Immature natural killer cell (primary cell): ENCODE measurements around the gene SYNPR. TPM values are rescaled to one million over a fixed set of nuclear protein-coding genes. Genes with fewer than 3 reads are reported as not detected.
"Not testable (repeated sequence)": the region's sequence is repeated elsewhere in the genome, so short reads cannot be mapped to it uniquely, and the experiment has no call there.

Source experiments
- DNase-seq, 3 donors: peaks; one replicate each; pipeline ENCODE4 v3.0.0; 2022; ENCODE audit warnings: mixed read lengths in 1 of 3
- H3K27ac Mint-ChIP-seq, 6 donors: one replicate each; pipeline ENCODE4 v1.8.0; 2020; ENCODE audit warnings: mixed read lengths in 6 of 6, mild to moderate bottlenecking in 5 of 6, inconsistent platforms in 4 of 6, moderate library complexity in 3 of 6
- H3K27me3 Mint-ChIP-seq, 3 donors: one replicate each; pipeline ENCODE4 v1.8.0; 2020 to 2021; ENCODE audit warnings: low read depth in 3 of 3, mild to moderate bottlenecking in 3 of 3, mixed read lengths in 3 of 3, moderate library complexity in 3 of 3, inconsistent platforms in 1 of 3
- H3K36me3 Mint-ChIP-seq, 3 donors: one replicate each; pipeline ENCODE4 v1.8.0; 2020; ENCODE audit warnings: mixed read lengths in 3 of 3, inconsistent platforms in 2 of 3, mild to moderate bottlenecking in 2 of 3
- H3K4me1 Mint-ChIP-seq, 2 donors: one replicate each; pipeline ENCODE4 v1.8.0; 2020; ENCODE audit warnings: inconsistent platforms in 2 of 2, mild to moderate bottlenecking in 2 of 2, mixed read lengths in 2 of 2, moderate library complexity in 1 of 2
- H3K4me3 Mint-ChIP-seq, 5 donors: one replicate each; pipeline ENCODE4 v1.8.0; 2020; ENCODE audit warnings: mild to moderate bottlenecking in 5 of 5, mixed read lengths in 5 of 5, inconsistent platforms in 3 of 5, moderate library complexity in 3 of 5
- H3K9me3 Mint-ChIP-seq, 6 donors: one replicate each; pipeline ENCODE4 v1.8.0; 2020; ENCODE audit warnings: mild to moderate bottlenecking in 6 of 6, mixed read lengths in 6 of 6, inconsistent platforms in 4 of 6, moderate library complexity in 3 of 6
- polyA plus RNA-seq, 3 donors: library from polyadenylated mRNA; unstranded; fragments of 300-500 nt; fragmentation: Illumina TruSeq; gene quantifications; one replicate each; pipeline ENCODE4 v1.2.3, GENCODE V29; 2021

SYNPR gene
- polyA plus RNA-seq, 3 donors from 2014 or later, result not detected

GRCh38 chr3:63613561-63613960 is 335.5 kb downstream of the SYNPR start:
- H3K4me1 Mint-ChIP-seq, result no peaks in the 10 kb centered on the region
- no peak overlapping the region for H3K4me3 Mint-ChIP-seq
- no peak for DNase-seq
- no peak overlapping the region for H3K27ac Mint-ChIP-seq
- H3K9me3 Mint-ChIP-seq, result peaks cover 2 to 9% (median 4%) of the 10 kb centered on the region in 6 donors
- H3K27me3 Mint-ChIP-seq, result peaks cover 0 to 2% (median 1%) of the 10 kb centered on the region in 3 donors
- no peaks in the 10 kb centered on the region for H3K36me3 Mint-ChIP-seq

GRCh38 chr3:63617391-63617790 is 339.3 kb downstream of the SYNPR start:
- H3K27me3 Mint-ChIP-seq, result peaks cover 0 to 1% (median 1%) of the 10 kb centered on the region in 3 donors
- H3K36me3 Mint-ChIP-seq, result no peaks in the 10 kb centered on the region
- H3K9me3 Mint-ChIP-seq, result peaks cover 2 to 13% (median 7%) of the 10 kb centered on the region in 6 donors
- no peak for DNase-seq
- no peak overlapping the region for H3K4me3 Mint-ChIP-seq
- no peaks in the 10 kb centered on the region for H3K4me1 Mint-ChIP-seq
- no peak overlapping the region for H3K27ac Mint-ChIP-seq

GRCh38 chr3:63624941-63625560 is 346.9 kb downstream of the SYNPR start:
- no peak for DNase-seq
- Mint-ChIP-seq H3K27me3 (peaks cover 0 to 5% (median 1%) of the 10 kb centered on the region in 3 donors), H3K4me1 (no peaks in the 10 kb centered on the region), H3K4me3 (no peak overlapping the region), H3K27ac (no peak overlapping the region), H3K36me3 (no peaks in the 10 kb centered on the region), H3K9me3 (peaks cover 0 to 9% (median 3%) of the 10 kb centered on the region in 6 donors)

DNA sequence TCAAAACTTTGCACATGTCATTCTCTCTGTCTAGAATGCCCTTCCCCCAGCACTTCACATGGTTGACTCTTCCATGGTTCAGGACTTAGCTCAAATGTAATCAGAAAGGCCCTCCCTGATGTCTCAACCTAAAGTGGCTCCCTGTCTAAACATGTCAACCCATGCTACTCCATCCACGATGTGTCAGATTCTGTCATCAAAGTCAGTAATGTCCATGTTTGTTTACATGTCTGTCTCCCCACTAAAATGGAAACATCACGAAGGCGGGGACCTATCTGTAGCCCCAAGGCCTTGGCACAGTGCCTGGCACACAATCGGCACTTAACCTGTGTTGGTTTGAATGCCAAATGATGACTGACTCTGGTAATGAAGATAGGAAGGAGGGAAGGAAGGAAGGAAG is 353.6 kb downstream of the SYNPR start:
- peaks cover 0 to 3% (median 0%) of the 10 kb centered on the region in 3 donors for H3K27me3 Mint-ChIP-seq
- H3K9me3 Mint-ChIP-seq, result peaks cover 0 to 11% (median 5%) of the 10 kb centered on the region in 6 donors
- H3K4me3 Mint-ChIP-seq, result no peak overlapping the region
- H3K4me1 Mint-ChIP-seq, result no peaks in the 10 kb centered on the region
- no peak overlapping the region for H3K27ac Mint-ChIP-seq
- H3K36me3 Mint-ChIP-seq, result no peaks in the 10 kb centered on the region
- DNase-seq, result no peak

DNA sequence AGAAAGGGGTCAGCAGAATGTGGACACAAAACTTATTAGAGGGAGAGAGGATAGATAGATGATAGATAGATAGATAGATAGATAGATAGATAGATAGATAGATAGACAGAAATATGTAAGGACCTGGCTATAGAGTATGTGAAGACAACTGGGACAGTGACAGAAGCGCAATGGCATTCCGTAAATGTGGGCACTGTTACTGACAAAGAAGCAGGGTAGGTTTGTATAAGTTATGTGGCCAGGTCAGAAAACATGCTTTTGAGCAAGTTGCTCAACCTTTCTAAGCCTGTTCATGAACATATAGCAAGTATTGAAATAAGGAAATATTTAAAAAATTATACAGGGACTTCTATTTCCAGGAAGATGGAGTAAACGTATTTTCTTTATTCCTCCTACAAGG is 357.1 kb downstream of the SYNPR start:
- peaks cover 0 to 10% (median 6%) of the 10 kb centered on the region in 6 donors for H3K9me3 Mint-ChIP-seq
- H3K27ac Mint-ChIP-seq, result no peak overlapping the region

GRCh38 chr3:63639806-63640205 is 361.7 kb downstream of the SYNPR start:
- no peak overlapping the region for H3K4me3 Mint-ChIP-seq
- H3K27ac Mint-ChIP-seq, result no peak overlapping the region
- peaks cover 0 to 5% (median under 1%) of the 10 kb centered on the region in 6 donors for H3K9me3 Mint-ChIP-seq
- H3K4me1 Mint-ChIP-seq, result no peaks in the 10 kb centered on the region
- no peak for DNase-seq
- no peaks in the 10 kb centered on the region for H3K36me3 Mint-ChIP-seq
- H3K27me3 Mint-ChIP-seq, result peaks cover 0 to 5% (median 4%) of the 10 kb centered on the region in 3 donors

More for the DNA sequence above, 357.1 kb downstream of the SYNPR start:
- H3K27me3 Mint-ChIP-seq, result no peaks in the 10 kb centered on the region
- DNase-seq, result no peak
- no peak overlapping the region for H3K4me3 Mint-ChIP-seq
- no peaks in the 10 kb centered on the region for H3K36me3 Mint-ChIP-seq
- H3K4me1 Mint-ChIP-seq, result no peaks in the 10 kb centered on the region

GRCh38 chr3:63642488-63642887 is 364.4 kb downstream of the SYNPR start:
- no peak overlapping the region for H3K27ac Mint-ChIP-seq
- DNase-seq, result no peak
- no peak overlapping the region for H3K4me3 Mint-ChIP-seq
- H3K36me3 Mint-ChIP-seq, result no peaks in the 10 kb centered on the region
- peaks cover 0 to 5% (median 4%) of the 10 kb centered on the region in 3 donors for H3K27me3 Mint-ChIP-seq
- peaks cover 0 to 6% (median 2%) of the 10 kb centered on the region in 6 donors for H3K9me3 Mint-ChIP-seq
- H3K4me1 Mint-ChIP-seq, result no peaks in the 10 kb centered on the region

DNA sequence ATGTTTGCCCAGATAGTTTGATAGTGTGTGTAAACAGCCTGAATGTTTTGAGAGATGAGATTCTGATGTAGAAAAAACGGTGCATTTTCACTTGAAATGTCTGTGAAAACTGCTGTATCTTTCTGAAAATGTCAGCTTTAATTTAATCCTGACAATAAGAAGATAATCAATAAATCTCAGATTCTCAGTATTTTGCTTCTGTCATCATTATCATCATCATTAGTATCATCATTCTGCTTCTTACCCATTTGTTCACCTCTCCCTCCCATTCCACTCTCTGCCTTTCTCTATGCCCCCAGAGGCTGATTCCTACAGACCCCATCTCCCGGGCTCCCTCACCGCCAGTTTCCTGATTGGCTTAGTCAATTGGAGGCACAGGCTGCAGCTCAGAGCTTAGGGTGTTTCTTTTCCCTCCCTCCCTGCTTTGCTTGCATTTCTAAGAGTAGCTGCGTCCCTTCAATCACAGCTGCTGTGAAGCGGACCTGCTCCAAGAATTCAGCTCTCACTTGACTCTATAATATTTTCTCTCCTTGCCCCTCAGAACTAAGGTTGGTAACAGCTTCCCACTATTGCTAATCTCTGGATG is 366.2 kb downstream of the SYNPR start:
- Mint-ChIP-seq H3K4me3 (no peak overlapping the region), H3K36me3 (no peaks in the 10 kb centered on the region), H3K4me1 (no peaks in the 10 kb centered on the region), H3K9me3 (peaks cover 0 to 8% (median 3%) of the 10 kb centered on the region in 6 donors), H3K27me3 (peaks cover 0 to 7% (median 4%) of the 10 kb centered on the region in 3 donors), H3K27ac (no peak overlapping the region)
- DNase-seq, result no peak

DNA sequence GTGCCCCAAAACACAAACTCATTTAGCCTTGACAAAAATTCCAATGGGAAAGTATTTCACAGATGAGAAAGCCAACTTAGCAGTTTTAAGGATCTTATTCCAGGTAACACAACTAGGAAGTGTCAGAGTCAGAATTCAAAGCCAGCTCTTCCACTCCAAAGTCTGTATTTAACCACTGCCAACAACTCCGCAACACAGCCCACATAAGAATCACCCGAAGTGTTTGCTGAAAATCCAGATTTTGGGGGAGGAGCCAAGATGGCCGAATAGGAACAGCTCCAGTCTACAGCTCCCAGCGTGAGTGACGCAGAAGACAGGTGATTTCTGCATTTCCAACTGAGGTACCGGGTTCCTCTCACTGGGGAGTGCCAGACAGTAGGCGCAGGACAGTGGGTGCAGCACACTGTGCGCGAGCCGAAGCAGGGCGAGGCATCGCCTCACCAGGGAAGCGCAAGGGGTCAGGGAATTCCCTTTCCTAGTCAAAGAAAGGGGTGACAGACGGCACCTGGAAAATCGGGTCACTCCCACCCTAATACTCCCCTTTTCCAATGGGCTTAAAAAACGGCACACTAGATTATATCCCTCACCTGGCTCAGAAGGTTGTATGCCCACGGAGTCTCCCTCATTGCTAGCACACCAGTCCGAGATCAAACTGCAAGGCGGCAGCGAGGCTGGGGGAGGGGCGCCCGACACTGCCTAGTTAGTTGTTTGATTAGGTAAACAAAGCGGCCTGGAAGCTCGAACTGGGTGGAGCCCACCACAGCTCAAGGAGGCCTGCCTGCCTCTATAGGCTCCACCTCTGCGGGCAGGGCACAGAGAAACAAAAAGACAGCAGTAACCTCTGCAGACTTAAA is 367.0 kb downstream of the SYNPR start:
- H3K4me3 Mint-ChIP-seq, DNase-seq, H3K27me3 Mint-ChIP-seq, H3K9me3 Mint-ChIP-seq, H3K36me3 Mint-ChIP-seq, H3K27ac Mint-ChIP-seq, H3K4me1 Mint-ChIP-seq: not testable (repeated sequence)

GRCh38 chr3:63652066-63652725 is 374.1 kb downstream of the SYNPR start, which contains the start of gene SNTN:
TSS of gene SNTN (plus strand) at chr3:63652675. CDS start at chr3:63652688, 13 bp downstream.
- Mint-ChIP-seq H3K36me3 (no peaks in the 10 kb centered on the region), H3K4me3 (no peak within 1 kb of the TSS), H3K9me3 (peaks cover 0 to 5% (median 2%) of the 10 kb centered on the region in 6 donors), H3K4me1 (no peaks in the 10 kb centered on the region), H3K27me3 (peaks cover 0 to 5% (median 0%) of the 10 kb centered on the region in 3 donors), H3K27ac (no peak within 1 kb of the TSS)
- no peak for DNase-seq

- Mint-ChIP-seq H3K4me1 (no peaks in the 10 kb centered on the region), H3K27me3 (peaks cover 0 to 3% (median 0%) of the 10 kb centered on the region in 3 donors), H3K4me3 (no peak overlapping the region), H3K36me3 (no peaks in the 10 kb centered on the region), H3K27ac (no peak overlapping the region), H3K9me3 (peaks cover 0 to 5% (median 1%) of the 10 kb centered on the region in 6 donors)
- DNase-seq, result no peak
Measured at GRCh38 chr3:63654211-63654610, 376.1 kb downstream of the SYNPR start.

GRCh38 chr3:63654931-63655330 is 376.8 kb downstream of the SYNPR start:
- H3K4me1 Mint-ChIP-seq, result no peaks in the 10 kb centered on the region
- H3K9me3 Mint-ChIP-seq, result peaks cover 0 to 5% (median 1%) of the 10 kb centered on the region in 6 donors
- DNase-seq, result no peak
- no peak overlapping the region for H3K4me3 Mint-ChIP-seq
- no peak overlapping the region for H3K27ac Mint-ChIP-seq
- no peaks in the 10 kb centered on the region for H3K36me3 Mint-ChIP-seq
- H3K27me3 Mint-ChIP-seq, result peaks cover 0 to 3% (median 0%) of the 10 kb centered on the region in 3 donors

- H3K4me3 Mint-ChIP-seq, result no peak overlapping the region
- H3K27ac Mint-ChIP-seq, result no peak overlapping the region
- H3K4me1 Mint-ChIP-seq, result no peaks in the 10 kb centered on the region
- H3K27me3 Mint-ChIP-seq, result peaks cover 0 to 6% (median 0%) of the 10 kb centered on the region in 3 donors
- peaks cover 0 to 5% (median 1%) of the 10 kb centered on the region in 6 donors for H3K9me3 Mint-ChIP-seq
- DNase-seq, result no peak
- H3K36me3 Mint-ChIP-seq, result no peaks in the 10 kb centered on the region
Measured at GRCh38 chr3:63655519-63655918, 377.4 kb downstream of the SYNPR start.
